GM12878 (cell line): Measurements from ENCODE around the gene TMEM207. TPM values are rescaled to one million over a fixed set of nuclear protein-coding genes. Genes with fewer than 3 reads are reported as not detected.

ENCODE experiments used
- ATAC-seq: fragments of 200-7000 bp; cut with Tn5 transposase; 3 replicates; pipeline ENCODE4 v1.9.1; 2020; ENCODE audit warnings: mild to moderate bottlenecking, moderate library complexity
- BruUV-seq: library from RNA; stranded (reverse); fragments of 400-500 nt; replicated peaks from 2 replicates; lab custom pipeline; 2021; lab: Mats Ljungman, UMichigan
- CTCF ChIA-PET: fragments of 300-600 bp; sonication (Branson Sonifier 250); formaldehyde crosslinking; extraction: SDS; loops from one replicate; lab custom pipeline; 2021; ENCODE audit warnings: inconsistent platforms; lab: Yijun Ruan, JAX
- POLR2A ChIA-PET: fragments of 350-600 bp; formaldehyde crosslinking; extraction: SDS; loops from one replicate; lab custom pipeline; 2021; ENCODE audit warnings: inconsistent platforms; lab: Charles Lee
- RAD21 ChIA-PET: fragments of 300-600 bp; sonication (Branson Sonifier 250); formaldehyde crosslinking; loops from one replicate; lab custom pipeline; 2023; ENCODE audit warnings: antibody characterized with exemption; ENCODE audit not compliant: unreplicated experiment; lab: Charles Lee
- SMC1A ChIA-PET: fragments of 300-600 bp; sonication (Branson Sonifier 250); formaldehyde crosslinking; loops from one replicate; lab custom pipeline; 2023; ENCODE audit not compliant: unreplicated experiment, uncharacterized antibody; lab: Charles Lee
- DNase-seq: peaks from one replicate; pipeline ENCODE4 v3.0.0-alpha.2; 2011; ENCODE audit warnings: low read depth, low spot score
- FAIRE-seq: peaks from 3 replicates; lab custom pipeline; 2011; peaks lifted over from hg19 to GRCh38; lab: Jason Lieb, UNC
- H2AFZ ChIP-seq: 2 replicates; pipeline ENCODE4 v1.6.0; 2011; ENCODE audit warnings: low read depth, low read length, control low read depth; ENCODE audit not compliant: control insufficient read depth
- H3K27ac ChIP-seq: 2 replicates; pipeline ENCODE4 v1.5.1; 2011; ENCODE audit warnings: control low read depth; ENCODE audit not compliant: control insufficient read depth, insufficient read depth
- H3K27me3 ChIP-seq, 2 experiments: replicated peaks in 1 of 2; 2 replicates each; pipeline versions ENCODE4 v1.6.0 to v1.6.1; 2011; ENCODE audit warnings: low read length in 1 of 2; ENCODE audit not compliant: control insufficient read depth in 2 of 2, insufficient read depth in 2 of 2
- H3K36me3 ChIP-seq, 2 experiments: 2 replicates each; pipeline ENCODE4 v1.5.1; 2011; ENCODE audit warnings: low read length in 1 of 2; ENCODE audit not compliant: control insufficient read depth in 2 of 2, insufficient read depth in 2 of 2
- H3K4me1 ChIP-seq: 2 replicates; pipeline ENCODE4 v1.6.1; 2011; ENCODE audit warnings: mild to moderate bottlenecking, low read length, moderate library complexity, mixed read lengths; ENCODE audit not compliant: control insufficient read depth, insufficient read depth
- H3K4me2 ChIP-seq: 2 replicates; pipeline ENCODE4 v1.6.0; 2011; ENCODE audit warnings: control low read depth; ENCODE audit not compliant: control insufficient read depth, insufficient read depth
- H3K4me3 ChIP-seq: fragments of 200-600 bp; sonication (generic); 2 replicates; pipeline ENCODE4 v1.5.1; 2016
- H3K79me2 ChIP-seq: 2 replicates; pipeline ENCODE4 v1.6.0; 2011; ENCODE audit warnings: low read length; ENCODE audit not compliant: control insufficient read depth, insufficient read depth
- H3K9ac ChIP-seq: 2 replicates; pipeline ENCODE4 v1.8.0; 2011; ENCODE audit warnings: low read length, control low read depth, mixed read lengths; ENCODE audit not compliant: control insufficient read depth, insufficient read depth
- H3K9me3 ChIP-seq: replicated peaks from 3 replicates; pipeline ENCODE4 v1.5.1; 2011; ENCODE audit warnings: mild to moderate bottlenecking, low read length; ENCODE audit not compliant: control insufficient read depth, insufficient read depth
- H4K20me1 ChIP-seq: 2 replicates; pipeline ENCODE4 v1.6.0; 2011; ENCODE audit not compliant: control insufficient read depth, insufficient read depth
- ATF7 ChIP-seq: fragments of 450-650 bp; IDR thresholded peaks from 2 replicates; pipeline ENCODE4 v1.6.1; 2016; ENCODE audit warnings: low read depth, mild to moderate bottlenecking
- CEBPZ ChIP-seq: fragments of 150-350 bp; IDR thresholded peaks from 2 replicates; pipeline ENCODE4 v1.6.1; 2016; ENCODE audit warnings: low read depth, low read length
- CHD4 ChIP-seq: fragments of 200-600 bp; sonication (generic); IDR thresholded peaks from 2 replicates; pipeline ENCODE4 v1.6.1; 2016; ENCODE audit warnings: mild to moderate bottlenecking
- NFXL1 ChIP-seq: fragments of 450-650 bp; IDR thresholded peaks from 2 replicates; pipeline ENCODE4 v1.6.1; 2017; ENCODE audit warnings: antibody characterized with exemption, mild to moderate bottlenecking, borderline replicate concordance
- RAD51 ChIP-seq: fragments of 450-650 bp; IDR thresholded peaks from 2 replicates; pipeline ENCODE4 v1.6.1; 2016; ENCODE audit warnings: moderate library complexity, mild to moderate bottlenecking, inconsistent platforms
- SMC3 ChIP-seq: IDR thresholded peaks from 2 replicates; pipeline ENCODE4 v1.6.1; 2011; ENCODE audit warnings: low read length, improper control_type of control experiment, borderline replicate concordance
- TARDBP ChIP-seq: IDR thresholded peaks from 2 replicates; pipeline ENCODE4 v1.6.1; 2016; ENCODE audit warnings: borderline replicate concordance
- TCF12 ChIP-seq: IDR thresholded peaks from 2 replicates; pipeline ENCODE4 v1.6.1; 2011; ENCODE audit warnings: low read depth, mild to moderate bottlenecking, low read length
- WGBS: methylation state at CpG from one replicate; pipeline ENCODE4 v1.1.6; 2016; ENCODE audit warnings: low lambda C conversion rate; ENCODE audit not compliant: insufficient replicate concordance, insufficient coverage; ENCODE audit errors: missing lambda C conversion rate; 5-methylcytosine and 5-hydroxymethylcytosine counted together
- in situ Hi-C: fragments of 300-500 bp; cut with MboI; formaldehyde crosslinking; loops from 9 replicates; pipeline ENCODE4 v1.14.3; 2018; ENCODE audit warnings: mixed read lengths
- intact Hi-C: fragments of 100-400 bp; cut with micrococcal nuclease; formaldehyde crosslinking; loops from one replicate; pipeline ENCODE4 v1.14.2; 2022; ENCODE audit not compliant: unreplicated experiment
- polyA plus RNA-seq, 11 experiments: library from polyadenylated mRNA; depleted of rRNA in 4 of 11; unstranded in 6 of 11; stranded (reverse) in 5 of 11; fragments of >200 nt; fragmentation: Nextera tagmentation in 4 of 11; fragmentation: Illumina TruSeq in 1 of 11; extraction: Ambion mirVana in 4 of 11; extraction: Trizol in 1 of 11; gene quantifications; 1 replicate in 1 of 11; 2 replicates in 10 of 11; pipeline versions ENCODE4 v1.2.1 to v1.2.3, GENCODE V29; 2011 to 2016; ENCODE audit warnings: inconsistent platforms in 2 of 11, missing spikeins in 2 of 11, low read depth in 1 of 11
- total RNA-seq, 4 experiments: library from RNA; depleted of rRNA in 3 of 4; stranded (reverse); fragments of >200 nt in 3 of 4; fragmentation: Illumina TruSeq in 1 of 4; extraction: Trizol in 1 of 4; gene quantifications; 2 replicates each; pipeline versions ENCODE4 v1.2.1 to v1.2.3, GENCODE V29; 2013 to 2021

Gene TMEM207
- total and polyA plus RNA-seq, 10 of the 15 experiments (the other 5 are each of a cell fraction or from before 2014, with no cell fraction given), result not detected

DNA sequence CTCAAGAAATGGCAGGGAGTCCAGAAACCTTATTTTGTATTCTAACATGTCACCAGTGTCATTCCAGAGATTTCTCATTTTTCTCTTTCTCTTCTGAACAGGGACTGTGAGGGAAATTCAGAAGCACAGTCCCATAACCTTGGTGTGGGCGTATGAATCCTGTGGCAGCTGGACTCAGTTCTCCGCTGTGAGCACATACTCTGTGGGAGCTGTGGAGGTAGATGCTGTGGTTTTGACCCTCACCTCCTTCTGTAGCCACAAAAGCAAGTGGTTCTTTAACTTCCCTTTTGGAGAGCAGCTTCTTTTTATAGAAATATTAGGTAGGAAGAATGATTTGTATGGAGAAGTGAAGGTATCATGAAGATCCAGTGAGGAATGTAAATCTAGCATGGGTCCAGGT, 13.4 kb downstream of the TMEM207 start:
- H2AFZ ChIP-seq, result no peak overlapping the region
- ChIA-PET SMC1A (interaction anchor here (1.0 to 1.2 kb wide), 2 partner anchors 10 to 11 kb away, joined by 3 read pairs; no protein-coding TSS in a partner anchor), CTCF (no interaction called here), POLR2A (no interaction called here), RAD21 (no interaction called here)
- in situ Hi-C loops, result no loop called here
- WGBS, result 0% methylated on average over 2 of the region's 2 CpGs
- H3K9me3 ChIP-seq, result no peaks in the 10 kb centered on the region
- no peak overlapping the region for H3K27ac ChIP-seq
- H3K9ac ChIP-seq, result no peak overlapping the region
- no peak overlapping the region for H3K4me3 ChIP-seq
- no peaks in the 10 kb centered on the region for H3K36me3 ChIP-seq
- H3K4me2 ChIP-seq, result no peak overlapping the region
- H3K4me1 ChIP-seq, result no peaks in the 10 kb centered on the region
- ATAC-seq (no peak), DNase-seq (no peak), FAIRE-seq (no peak)
- TF ChIP-seq SMC3 (no peak), CEBPZ (no peak), NFXL1 (no peak)
- intact Hi-C loops, result no loop called here
- no peaks in the 10 kb centered on the region for H3K27me3 ChIP-seq
- BruUV-seq, result no TSS peak
- H4K20me1 ChIP-seq, result no peaks in the 10 kb centered on the region
- H3K79me2 ChIP-seq, result no peaks in the 10 kb centered on the region

DNA sequence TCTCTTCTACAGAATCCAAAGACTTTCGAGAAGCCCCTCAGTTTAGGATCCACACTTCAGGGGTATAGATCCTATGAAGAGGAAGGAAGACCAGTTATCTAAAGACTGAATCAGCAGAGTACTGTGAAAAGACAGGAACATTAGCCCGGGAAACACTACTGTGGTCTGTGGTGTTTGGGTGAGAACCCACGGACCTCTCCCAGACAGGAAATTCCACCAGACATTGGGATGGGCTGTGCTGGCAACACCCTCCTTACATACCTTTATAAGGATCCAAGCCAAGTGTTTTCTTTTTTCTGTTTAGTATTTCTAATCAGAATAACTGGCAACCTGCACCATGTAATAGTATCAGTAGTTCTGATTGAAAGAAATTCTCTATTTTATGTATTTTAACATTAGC, 14.1 kb downstream of the TMEM207 start:
- POLR2A ChIA-PET, result no interaction called here
- no TSS peak for BruUV-seq
- Histone ChIP-seq H3K9me3 (no peaks in the 10 kb centered on the region), H3K4me2 (no peak overlapping the region), H4K20me1 (no peaks in the 10 kb centered on the region), H3K79me2 (no peaks in the 10 kb centered on the region), H2AFZ (no peak overlapping the region), H3K27ac (no peak overlapping the region), H3K36me3 (no peaks in the 10 kb centered on the region), H3K9ac (no peak overlapping the region), H3K27me3 (no peaks in the 10 kb centered on the region), H3K4me1 (no peaks in the 10 kb centered on the region), H3K4me3 (no peak overlapping the region)
- DNase-seq (no peak), ATAC-seq (no peak), FAIRE-seq (no peak)
- CTCF ChIA-PET, result no interaction called here
- SMC1A ChIA-PET, result interaction anchor here (1.2 kb wide), 1 partner anchor 11 kb away, joined by 3 read pairs; no protein-coding TSS in a partner anchor
- TF ChIP-seq TARDBP, result no peak
- no peak for TF ChIP-seq TCF12
- no peak for TF ChIP-seq CHD4
- TF ChIP-seq RAD51, result no peak
- no peak for TF ChIP-seq ATF7
- 24% methylated on average over 3 of the region's 3 CpGs for WGBS
- RAD21 ChIA-PET, result no interaction called here
- in situ Hi-C loops, result no loop called here
- intact Hi-C loops, result no loop called here
